Peyer's patch (tissue), 4 donors: ENCODE measurements around the gene PDE4B.
"Not testable (repeated sequence)": the region's sequence is repeated elsewhere in the genome, so short reads cannot be mapped to it uniquely, and the experiment has no call there.

ENCODE experiments used
- POLR2A ChIP-seq, 2 donors: fragments of 450-650 bp; IDR thresholded peaks; one replicate each; pipeline ENCODE4 v1.5.1; 2017; ENCODE audit warnings: antibody characterized with exemption in 2 of 2, mild to moderate bottlenecking in 2 of 2, moderate library complexity in 2 of 2
- TF ChIP-seq, protein P1 (sequence below), 6 experiments: fragments of 450-650 bp in 4 of 6; fragments of 200-600 bp in 2 of 6; sonication (generic) in 1 of 6; IDR thresholded peaks; one replicate each; pipeline ENCODE4 v1.5.1; 2017 to 2019; ENCODE audit warnings: antibody characterized with exemption in 6 of 6, mild to moderate bottlenecking in 3 of 6, moderate library complexity in 1 of 6

DNA sequence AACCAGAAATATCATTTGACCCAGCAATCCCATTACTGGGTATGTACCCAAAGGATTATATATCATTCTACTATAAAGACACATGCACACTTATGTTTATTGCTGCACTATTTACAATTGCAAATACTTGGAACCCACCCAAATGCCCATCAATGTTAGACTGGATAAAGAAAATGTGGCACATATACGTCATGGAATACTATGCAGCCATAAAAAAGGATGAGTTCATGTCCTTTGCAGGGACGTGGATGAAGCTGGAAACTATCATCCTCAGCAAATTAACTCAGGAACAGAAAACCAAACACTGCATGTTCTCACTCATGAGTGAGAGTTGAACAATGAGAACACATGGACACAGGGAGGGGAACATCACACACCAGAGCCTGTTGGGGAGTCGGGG, 85.6 kb downstream of the PDE4B start:
- TF ChIP-seq, protein P1, sequence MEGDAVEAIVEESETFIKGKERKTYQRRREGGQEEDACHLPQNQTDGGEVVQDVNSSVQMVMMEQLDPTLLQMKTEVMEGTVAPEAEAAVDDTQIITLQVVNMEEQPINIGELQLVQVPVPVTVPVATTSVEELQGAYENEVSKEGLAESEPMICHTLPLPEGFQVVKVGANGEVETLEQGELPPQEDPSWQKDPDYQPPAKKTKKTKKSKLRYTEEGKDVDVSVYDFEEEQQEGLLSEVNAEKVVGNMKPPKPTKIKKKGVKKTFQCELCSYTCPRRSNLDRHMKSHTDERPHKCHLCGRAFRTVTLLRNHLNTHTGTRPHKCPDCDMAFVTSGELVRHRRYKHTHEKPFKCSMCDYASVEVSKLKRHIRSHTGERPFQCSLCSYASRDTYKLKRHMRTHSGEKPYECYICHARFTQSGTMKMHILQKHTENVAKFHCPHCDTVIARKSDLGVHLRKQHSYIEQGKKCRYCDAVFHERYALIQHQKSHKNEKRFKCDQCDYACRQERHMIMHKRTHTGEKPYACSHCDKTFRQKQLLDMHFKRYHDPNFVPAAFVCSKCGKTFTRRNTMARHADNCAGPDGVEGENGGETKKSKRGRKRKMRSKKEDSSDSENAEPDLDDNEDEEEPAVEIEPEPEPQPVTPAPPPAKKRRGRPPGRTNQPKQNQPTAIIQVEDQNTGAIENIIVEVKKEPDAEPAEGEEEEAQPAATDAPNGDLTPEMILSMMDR (IDR thresholded peaks at IDR 0.05), result not testable (repeated sequence)
- not testable (repeated sequence) for TF ChIP-seq POLR2A (IDR thresholded peaks at IDR 0.05)
